Stimulated activated CD8-positive, alpha-beta memory T cell treated with anti-CD3 and anti-CD28 coated beads, Interleukin-15, amount 100 ng/mL, for 24 hours (primary cell): ENCODE data around the gene NCAPH2.
"Not testable (repeated sequence)": the region's sequence is repeated elsewhere in the genome, so short reads cannot be mapped to it uniquely, and the experiment has no call there.

ENCODE experiments used
- DNase-seq: peaks from one replicate; pipeline ENCODE4 v3.0.0-alpha.2; 2020; ENCODE audit warnings: low read depth

The NCAPH2 gene

GRCh38 chr22:50530877-50531545 lies 23.0 kb downstream of the NCAPH2 start:
- peak; percentile 56 for DNase-seq

DNA sequence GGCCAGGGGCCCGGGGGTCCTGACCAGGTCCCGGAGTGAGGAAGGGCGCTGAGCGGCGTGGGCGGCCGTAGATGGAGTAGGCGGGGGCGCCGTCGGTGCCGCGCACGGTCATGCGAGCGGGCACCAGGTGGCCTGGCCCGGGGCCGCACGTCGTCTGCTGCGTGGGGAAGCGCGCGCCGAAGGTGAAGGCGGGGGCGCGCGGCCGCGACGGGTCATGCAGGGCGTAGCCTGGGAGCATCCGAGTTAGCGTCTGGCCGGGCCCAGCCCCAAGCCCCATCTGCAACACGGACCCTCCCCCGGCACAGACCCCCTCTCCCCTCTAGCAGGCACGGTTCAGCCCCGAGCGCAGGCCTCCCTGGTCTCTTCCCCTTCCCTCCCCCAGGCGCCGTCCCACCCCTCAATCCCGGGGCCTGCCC lies 23.5 kb downstream of the NCAPH2 start:
- peak; percentile 43 for DNase-seq

GRCh38 chr22:50531962-50532674 lies 24.1 kb downstream of the NCAPH2 start:
- no peak for DNase-seq

GRCh38 chr22:50532824-50533796 lies 25.1 kb downstream of the NCAPH2 start:
- DNase-seq = no peak

GRCh38 chr22:50533856-50534711 lies 26.1 kb downstream of the NCAPH2 start:
- not testable (repeated sequence) for DNase-seq

GRCh38 chr22:50535113-50535512 lies 27.1 kb downstream of the NCAPH2 start:
- DNase-seq = no peak

GRCh38 chr22:50536226-50536625 lies 28.2 kb downstream of the NCAPH2 start:
- no peak for DNase-seq

- DNase-seq = no peak
Observed at GRCh38 chr22:50537765-50538164, 29.7 kb downstream of the NCAPH2 start.

DNA sequence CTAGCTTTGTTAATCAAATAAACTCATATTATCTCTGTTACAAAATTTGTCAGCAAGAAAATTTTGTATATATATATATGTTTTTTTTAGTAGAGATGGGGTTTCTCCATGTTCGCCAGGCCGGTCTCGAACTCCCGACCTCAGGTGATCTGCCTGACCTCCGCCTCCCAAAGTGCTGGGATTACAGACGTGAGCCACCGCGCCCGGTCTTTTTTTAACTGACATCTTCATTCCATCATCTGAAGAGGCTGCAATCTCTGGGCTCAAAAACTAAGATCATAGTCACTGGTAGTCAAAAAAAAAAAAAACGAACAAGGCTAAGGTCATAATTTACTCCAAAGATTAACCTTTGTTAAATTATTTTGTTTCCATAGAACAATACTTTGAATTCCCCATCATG lies 32.4 kb downstream of the NCAPH2 start:
- no peak for DNase-seq

DNA sequence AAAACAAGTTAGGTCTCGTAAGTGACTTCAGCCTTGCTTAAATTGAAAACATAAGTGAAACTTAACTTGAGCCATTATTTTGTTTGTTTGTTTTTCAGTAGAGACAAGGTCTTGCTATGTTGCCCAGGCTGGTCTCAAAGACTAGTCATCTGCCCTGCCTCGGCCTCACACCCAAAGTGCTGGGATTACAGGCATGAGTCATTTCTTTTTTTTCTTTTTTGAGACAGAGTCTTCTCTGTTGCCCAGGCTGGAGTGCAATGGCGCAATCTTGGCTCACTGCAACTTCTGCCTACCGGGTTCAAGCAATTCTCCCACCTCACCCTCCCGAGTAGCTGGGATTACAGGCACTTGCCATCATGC lies 33.6 kb downstream of the NCAPH2 start:
- not testable (repeated sequence) for DNase-seq

GRCh38 chr22:50542416-50542927 lies 34.4 kb downstream of the NCAPH2 start:
- no peak for DNase-seq

- DNase-seq = peak; percentile 53
Observed at GRCh38 chr22:50544078-50544745, 36.2 kb downstream of the NCAPH2 start.

DNA sequence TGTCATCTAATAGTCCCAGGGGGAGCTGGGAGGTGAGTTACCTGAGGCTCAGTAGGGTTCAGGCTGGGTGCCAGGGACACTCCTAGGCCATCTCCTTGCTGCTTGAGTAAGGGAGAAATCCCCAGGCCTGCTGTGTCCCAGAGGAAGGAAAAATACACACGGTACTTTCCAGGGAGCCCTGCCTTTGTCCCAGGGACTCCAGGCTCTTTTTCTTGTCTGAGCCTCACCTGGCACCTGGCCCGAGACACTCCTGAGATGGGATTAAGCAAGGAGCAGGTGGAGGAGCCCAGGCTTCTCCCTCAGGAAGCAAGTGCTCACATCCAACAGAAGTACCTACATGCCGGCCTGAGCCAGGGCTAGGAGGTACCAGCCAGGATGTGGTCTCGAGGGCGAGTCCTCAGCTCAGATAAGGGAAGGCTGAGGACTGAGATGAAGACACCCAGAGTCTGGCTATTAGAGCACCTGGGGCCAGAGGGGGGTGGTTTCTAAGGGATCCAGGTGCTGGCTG lies 36.8 kb downstream of the NCAPH2 start:
- DNase-seq = no peak

GRCh38 chr22:50545522-50546325 lies 37.7 kb downstream of the NCAPH2 start, which contains the start of gene KLHDC7B:
Gene KLHDC7B (plus strand): TSS chr22:50545899. CDS start chr22:50546244, 345 bp downstream.
- no peak for DNase-seq

DNA sequence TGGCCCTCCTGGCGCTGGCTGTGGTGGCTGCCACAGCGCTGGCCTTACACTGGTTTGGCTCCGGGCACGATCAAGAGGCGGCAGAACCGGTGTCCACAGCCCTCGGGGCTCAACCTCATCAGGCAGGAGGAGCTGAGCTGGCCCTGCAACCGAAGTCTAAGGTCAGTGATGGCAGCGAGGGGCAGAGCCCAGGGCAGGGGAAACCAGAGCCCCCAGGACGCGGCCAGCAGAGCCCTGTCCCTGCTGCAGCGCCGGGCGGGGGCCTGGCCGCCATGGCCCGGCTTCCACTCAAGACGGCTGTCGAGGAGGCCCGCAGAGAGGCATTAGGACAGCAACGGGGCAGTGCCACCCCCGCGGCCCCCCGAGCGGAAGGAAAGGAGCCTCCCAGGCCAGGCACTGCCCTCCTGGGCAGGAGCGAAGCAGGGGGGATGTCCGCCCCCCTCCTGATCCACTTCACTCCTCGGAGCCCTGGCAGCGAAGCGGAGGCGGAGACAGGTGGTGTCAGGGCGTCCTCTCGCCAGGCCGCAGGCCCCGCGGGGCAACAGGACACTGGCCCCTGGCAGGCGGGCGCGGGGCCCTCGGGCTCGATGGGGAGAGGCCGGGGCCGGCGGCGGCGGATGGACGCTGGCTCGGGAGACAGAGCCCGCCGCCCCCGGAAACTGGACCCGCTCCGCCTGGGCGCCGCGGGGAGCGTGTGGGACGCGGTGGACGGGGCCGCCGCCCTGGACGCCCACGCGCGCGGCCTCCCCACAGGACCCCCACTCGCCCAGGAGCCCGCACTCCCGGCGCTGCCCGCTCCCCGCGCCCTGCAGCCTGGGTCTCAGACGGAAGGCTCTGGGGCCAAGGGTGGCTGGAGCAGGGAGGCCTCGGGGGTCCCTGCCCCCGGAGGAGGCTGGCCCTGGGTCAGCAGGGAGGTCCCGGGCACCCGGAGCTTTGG lies 38.6 kb downstream of the NCAPH2 start:
- DNase-seq = no peak

DNA sequence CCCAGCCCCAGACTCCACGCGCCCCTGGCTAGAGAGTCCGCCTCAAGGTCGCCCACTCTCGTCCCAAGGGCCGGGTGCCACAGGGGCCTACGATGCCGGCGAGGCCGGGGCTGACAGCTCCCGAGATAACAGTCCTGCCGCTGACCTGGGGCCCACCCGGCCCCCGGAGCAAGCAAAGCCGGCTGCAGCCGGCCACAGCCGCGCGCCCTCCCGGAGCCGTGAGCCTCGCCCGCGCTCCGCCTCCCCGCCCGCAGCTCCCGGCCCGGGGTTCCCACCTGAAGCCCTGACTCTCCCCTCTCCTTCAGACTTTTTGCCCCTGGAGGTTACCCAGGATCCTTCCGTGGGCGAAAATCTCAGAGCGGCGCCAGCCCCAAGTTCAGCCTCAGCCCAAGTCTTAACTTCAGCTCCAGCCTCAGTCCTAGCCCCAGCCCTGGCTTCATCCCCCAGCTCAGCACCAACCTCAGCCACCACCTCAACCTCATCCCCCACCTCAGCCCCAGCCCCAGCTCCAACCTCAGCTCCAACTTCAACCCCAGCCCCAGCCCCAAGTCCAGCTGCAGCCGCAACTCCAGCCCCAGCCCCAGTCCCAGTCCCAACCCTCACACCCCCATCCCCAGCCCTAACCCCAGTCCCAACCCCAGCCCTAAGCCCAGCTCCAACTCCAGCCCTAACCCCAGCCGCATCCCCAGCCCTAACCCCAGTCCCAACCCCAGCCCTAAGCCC lies 39.4 kb downstream of the NCAPH2 start:
- no peak for DNase-seq

DNA sequence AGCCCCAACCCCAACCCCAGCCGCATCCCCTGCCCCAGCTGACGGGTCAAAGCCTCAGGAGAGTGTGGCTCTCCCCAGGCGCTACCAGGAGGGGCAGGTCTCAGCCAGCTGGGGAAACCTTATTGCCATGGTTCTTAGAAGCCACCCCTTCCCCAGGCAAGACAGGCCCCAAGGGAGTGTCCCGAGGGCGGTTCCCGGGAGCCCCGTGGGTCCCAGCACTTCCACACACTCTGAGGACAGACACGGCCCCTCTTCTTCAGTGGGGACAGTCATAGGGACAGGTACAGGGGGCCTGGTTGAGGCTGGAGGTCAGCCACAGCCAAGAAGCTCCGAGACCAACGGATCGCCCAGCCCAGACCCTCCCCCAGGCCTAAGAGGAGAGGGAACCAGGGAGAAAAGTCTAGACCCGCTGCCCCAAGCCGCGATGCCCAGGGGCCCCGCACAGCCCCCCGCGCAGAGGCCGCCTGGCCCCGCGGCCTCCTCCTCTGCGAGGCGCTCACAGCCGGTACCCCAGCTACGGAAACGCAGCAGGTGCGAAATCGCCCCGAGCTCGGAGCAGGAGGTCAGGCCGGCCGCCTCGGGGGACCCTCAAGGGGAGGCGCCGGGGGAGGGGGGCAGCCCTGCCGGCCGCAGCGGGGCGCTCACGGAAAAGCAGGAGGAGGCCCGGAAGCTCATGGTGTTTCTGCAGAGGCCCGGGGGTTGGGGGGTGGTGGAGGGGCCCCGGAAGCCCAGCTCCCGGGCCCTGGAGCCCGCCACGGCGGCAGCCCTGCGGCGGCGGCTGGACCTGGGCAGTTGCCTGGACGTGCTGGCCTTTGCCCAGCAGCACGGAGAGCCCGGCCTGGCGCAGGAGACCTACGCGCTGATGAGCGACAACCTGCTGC lies 40.3 kb downstream of the NCAPH2 start:
- no peak for DNase-seq
